Measurements from ENCODE around the gene MTA3.
"Not testable (repeated sequence)": the region's sequence is repeated elsewhere in the genome, so short reads cannot be mapped to it uniquely, and the experiment has no call there.

The MTA3 gene

GRCh38 chr2:42550870-42551269 is 17.6 kb upstream of the MTA3 start:
- H3K4me1 ChIP-seq (ENCODE audit: control insufficient read depth, low read depth, low read length), result peaks cover 7% of the 10 kb centered on the region
- no peak overlapping the region for H2AK5ac ChIP-seq (ENCODE audit: low read length)
- no peak overlapping the region for H2BK120ac ChIP-seq (ENCODE audit: low read depth, low read length)
- no peak overlapping the region for H2BK15ac ChIP-seq (replicated peaks; ENCODE audit: low read depth)
- no peaks in the 10 kb centered on the region for H3K36me3 ChIP-seq (ENCODE audit: control insufficient read depth, insufficient read depth, low read length)
- DNase-seq, result no peak
- no peaks in the 10 kb centered on the region for H3K79me1 ChIP-seq (ENCODE audit: low read length)
- H3K4ac ChIP-seq (ENCODE audit: low read depth, low read length), result no peak overlapping the region
- no peak overlapping the region for H3K23ac ChIP-seq (ENCODE audit: low read length)
- H3K27me3 ChIP-seq (ENCODE audit: insufficient read depth, low read length, poor library complexity), result no peaks in the 10 kb centered on the region
- WGBS (ENCODE audit: extremely low coverage, insufficient coverage, low lambda C conversion rate), result no CpG with 5 or more reads among the region's 6 CpGs
- no peak overlapping the region for H2BK5ac ChIP-seq (ENCODE audit: low read length)
- H3K4me2 ChIP-seq (ENCODE audit: low read length), result no peak overlapping the region
- no peak overlapping the region for H3K4me3 ChIP-seq (ENCODE audit: low read length)
- no peak overlapping the region for H3K27ac ChIP-seq (ENCODE audit: low read depth, low read length)
- H3K56ac ChIP-seq (ENCODE audit: low read length), result no peak overlapping the region
- H3K18ac ChIP-seq (ENCODE audit: low read length), result no peak overlapping the region
- no peak overlapping the region for H4K8ac ChIP-seq (ENCODE audit: low read depth, low read length)
- H3K9ac ChIP-seq (ENCODE audit: low read length), result no peak overlapping the region
- H4K5ac ChIP-seq (ENCODE audit: low read length), result no peak overlapping the region
- no peaks in the 10 kb centered on the region for H3K79me2 ChIP-seq (ENCODE audit: control insufficient read depth, insufficient read depth, low read length)

GRCh38 chr2:42554392-42554791 is 14.0 kb upstream of the MTA3 start:
- no peak for DNase-seq
- H3K4me3 ChIP-seq (ENCODE audit: low read length), result no peak overlapping the region
- no peaks in the 10 kb centered on the region for H3K79me1 ChIP-seq (ENCODE audit: low read length)
- no peak overlapping the region for H2AK5ac ChIP-seq (ENCODE audit: low read length)
- H2BK5ac ChIP-seq (ENCODE audit: low read length), result no peak overlapping the region
- no peak overlapping the region for H3K4me2 ChIP-seq (ENCODE audit: low read length)
- no peaks in the 10 kb centered on the region for H3K36me3 ChIP-seq (ENCODE audit: control insufficient read depth, insufficient read depth, low read length)
- no peak overlapping the region for H3K23ac ChIP-seq (ENCODE audit: low read length)
- no peak overlapping the region for H3K27ac ChIP-seq (ENCODE audit: low read depth, low read length)
- H3K4me1 ChIP-seq (ENCODE audit: control insufficient read depth, low read depth, low read length), result no peaks in the 10 kb centered on the region
- no peaks in the 10 kb centered on the region for H3K27me3 ChIP-seq (ENCODE audit: insufficient read depth, low read length, poor library complexity)
- H4K8ac ChIP-seq (ENCODE audit: low read depth, low read length), result no peak overlapping the region
- no peak overlapping the region for H2BK120ac ChIP-seq (ENCODE audit: low read depth, low read length)
- no peak overlapping the region for H3K9ac ChIP-seq (ENCODE audit: low read length)
- no peak overlapping the region for H3K18ac ChIP-seq (ENCODE audit: low read length)
- H2BK15ac ChIP-seq (replicated peaks; ENCODE audit: low read depth), result no peak overlapping the region
- no CpG with 5 or more reads among the region's 1 CpG for WGBS (ENCODE audit: extremely low coverage, insufficient coverage, low lambda C conversion rate)
- H4K5ac ChIP-seq (ENCODE audit: low read length), result no peak overlapping the region
- H3K4ac ChIP-seq (ENCODE audit: low read depth, low read length), result no peak overlapping the region
- H3K79me2 ChIP-seq (ENCODE audit: control insufficient read depth, insufficient read depth, low read length), result no peaks in the 10 kb centered on the region
- no peak overlapping the region for H3K56ac ChIP-seq (ENCODE audit: low read length)

- Histone ChIP-seq H3K9ac (ENCODE audit: low read length) (no peak overlapping the region), H2BK120ac (ENCODE audit: low read depth, low read length) (no peak overlapping the region), H3K79me1 (ENCODE audit: low read length) (no peaks in the 10 kb centered on the region), H3K36me3 (ENCODE audit: control insufficient read depth, insufficient read depth, low read length) (no peaks in the 10 kb centered on the region), H3K79me2 (ENCODE audit: control insufficient read depth, insufficient read depth, low read length) (no peaks in the 10 kb centered on the region), H2AK5ac (ENCODE audit: low read length) (no peak overlapping the region), H4K8ac (ENCODE audit: low read depth, low read length) (no peak overlapping the region), H3K27me3 (ENCODE audit: insufficient read depth, low read length, poor library complexity) (no peaks in the 10 kb centered on the region), H3K4me2 (ENCODE audit: low read length) (no peak overlapping the region), H3K4me1 (ENCODE audit: control insufficient read depth, low read depth, low read length) (no peaks in the 10 kb centered on the region), H2BK15ac (replicated peaks; ENCODE audit: low read depth) (no peak overlapping the region), H3K4me3 (ENCODE audit: low read length) (no peak overlapping the region), H3K4ac (ENCODE audit: low read depth, low read length) (no peak overlapping the region), H4K5ac (ENCODE audit: low read length) (no peak overlapping the region), H3K27ac (ENCODE audit: low read depth, low read length) (no peak overlapping the region), H3K56ac (ENCODE audit: low read length) (no peak overlapping the region), H3K18ac (ENCODE audit: low read length) (no peak overlapping the region), H2BK5ac (ENCODE audit: low read length) (no peak overlapping the region), H3K23ac (ENCODE audit: low read length) (no peak overlapping the region)
- WGBS (ENCODE audit: extremely low coverage, insufficient coverage, low lambda C conversion rate), result no CpG with 5 or more reads among the region's 6 CpGs
- DNase-seq, result no peak
These were observed 12.0 kb upstream of the MTA3 start for GRCh38 chr2:42556315-42556890.

GRCh38 chr2:42557306-42557705 is 11.1 kb upstream of the MTA3 start:
- no peaks in the 10 kb centered on the region for H3K4me1 ChIP-seq (ENCODE audit: control insufficient read depth, low read depth, low read length)
- H3K27ac ChIP-seq (ENCODE audit: low read depth, low read length), result no peak overlapping the region
- no peak overlapping the region for H3K4ac ChIP-seq (ENCODE audit: low read depth, low read length)
- DNase-seq, result no peak
- no CpG with 5 or more reads among the region's 5 CpGs for WGBS (ENCODE audit: extremely low coverage, insufficient coverage, low lambda C conversion rate)
- H3K79me1 ChIP-seq (ENCODE audit: low read length), result no peaks in the 10 kb centered on the region
- H3K56ac ChIP-seq (ENCODE audit: low read length), result no peak overlapping the region
- no peaks in the 10 kb centered on the region for H3K36me3 ChIP-seq (ENCODE audit: control insufficient read depth, insufficient read depth, low read length)
- no peak overlapping the region for H3K23ac ChIP-seq (ENCODE audit: low read length)
- no peak overlapping the region for H4K5ac ChIP-seq (ENCODE audit: low read length)
- H4K8ac ChIP-seq (ENCODE audit: low read depth, low read length), result no peak overlapping the region
- H3K79me2 ChIP-seq (ENCODE audit: control insufficient read depth, insufficient read depth, low read length), result no peaks in the 10 kb centered on the region
- no peak overlapping the region for H3K4me2 ChIP-seq (ENCODE audit: low read length)
- no peak overlapping the region for H2AK5ac ChIP-seq (ENCODE audit: low read length)
- H2BK15ac ChIP-seq (replicated peaks; ENCODE audit: low read depth), result no peak overlapping the region
- H3K27me3 ChIP-seq (ENCODE audit: insufficient read depth, low read length, poor library complexity), result no peaks in the 10 kb centered on the region
- no peak overlapping the region for H2BK120ac ChIP-seq (ENCODE audit: low read depth, low read length)
- no peak overlapping the region for H3K4me3 ChIP-seq (ENCODE audit: low read length)
- no peak overlapping the region for H3K9ac ChIP-seq (ENCODE audit: low read length)
- H2BK5ac ChIP-seq (ENCODE audit: low read length), result no peak overlapping the region
- H3K18ac ChIP-seq (ENCODE audit: low read length), result no peak overlapping the region

- Histone ChIP-seq H3K4ac (ENCODE audit: low read depth, low read length) (no peak overlapping the region), H4K8ac (ENCODE audit: low read depth, low read length) (no peak overlapping the region), H2BK15ac (replicated peaks; ENCODE audit: low read depth) (no peak overlapping the region), H3K36me3 (ENCODE audit: control insufficient read depth, insufficient read depth, low read length) (no peaks in the 10 kb centered on the region), H3K27me3 (ENCODE audit: insufficient read depth, low read length, poor library complexity) (no peaks in the 10 kb centered on the region), H3K27ac (ENCODE audit: low read depth, low read length) (no peak overlapping the region), H3K4me3 (ENCODE audit: low read length) (no peak overlapping the region), H3K18ac (ENCODE audit: low read length) (no peak overlapping the region), H4K5ac (ENCODE audit: low read length) (no peak overlapping the region), H2BK5ac (ENCODE audit: low read length) (no peak overlapping the region), H3K23ac (ENCODE audit: low read length) (no peak overlapping the region), H3K56ac (ENCODE audit: low read length) (no peak overlapping the region), H2AK5ac (ENCODE audit: low read length) (no peak overlapping the region), H3K9ac (ENCODE audit: low read length) (no peak overlapping the region), H3K79me2 (ENCODE audit: control insufficient read depth, insufficient read depth, low read length) (no peaks in the 10 kb centered on the region), H3K4me2 (ENCODE audit: low read length) (no peak overlapping the region), H2BK120ac (ENCODE audit: low read depth, low read length) (no peak overlapping the region), H3K4me1 (ENCODE audit: control insufficient read depth, low read depth, low read length) (no peaks in the 10 kb centered on the region), H3K79me1 (ENCODE audit: low read length) (no peaks in the 10 kb centered on the region)
- WGBS (ENCODE audit: extremely low coverage, insufficient coverage, low lambda C conversion rate), result no CpG with 5 or more reads among the region's 3 CpGs
- peak; percentile 49 for DNase-seq
These were observed 9.6 kb upstream of the MTA3 start for GRCh38 chr2:42558827-42559226.

GRCh38 chr2:42560133-42560532 is 8.3 kb upstream of the MTA3 start:
- H4K8ac ChIP-seq (ENCODE audit: low read depth, low read length); H2BK5ac ChIP-seq (ENCODE audit: low read length); H3K79me2 ChIP-seq (ENCODE audit: control insufficient read depth, insufficient read depth, low read length); H3K18ac ChIP-seq (ENCODE audit: low read length); H3K4me2 ChIP-seq (ENCODE audit: low read length); H3K23ac ChIP-seq (ENCODE audit: low read length); H3K4me3 ChIP-seq (ENCODE audit: low read length); H3K9ac ChIP-seq (ENCODE audit: low read length); H2AK5ac ChIP-seq (ENCODE audit: low read length); H3K4ac ChIP-seq (ENCODE audit: low read depth, low read length); H2BK15ac ChIP-seq (replicated peaks; ENCODE audit: low read depth); H3K27ac ChIP-seq (ENCODE audit: low read depth, low read length); H2BK120ac ChIP-seq (ENCODE audit: low read depth, low read length); H3K36me3 ChIP-seq (ENCODE audit: control insufficient read depth, insufficient read depth, low read length); DNase-seq; H3K4me1 ChIP-seq (ENCODE audit: control insufficient read depth, low read depth, low read length); H3K79me1 ChIP-seq (ENCODE audit: low read length); H3K56ac ChIP-seq (ENCODE audit: low read length); H3K27me3 ChIP-seq (ENCODE audit: insufficient read depth, low read length, poor library complexity); H4K5ac ChIP-seq (ENCODE audit: low read length): not testable (repeated sequence)
- WGBS (ENCODE audit: extremely low coverage, insufficient coverage, low lambda C conversion rate), result no CpG with 5 or more reads among the region's 13 CpGs

All from mesendoderm (in vitro differentiated cells).